ENCODE data around the gene CADPS2. TPM values are rescaled to one million over a fixed set of nuclear protein-coding genes. Genes with fewer than 3 reads are reported as not detected.

Gene CADPS2
- total and polyA plus RNA-seq, 4 donors: 16.0 to 76.7 (median 27.7) TPM

DNA sequence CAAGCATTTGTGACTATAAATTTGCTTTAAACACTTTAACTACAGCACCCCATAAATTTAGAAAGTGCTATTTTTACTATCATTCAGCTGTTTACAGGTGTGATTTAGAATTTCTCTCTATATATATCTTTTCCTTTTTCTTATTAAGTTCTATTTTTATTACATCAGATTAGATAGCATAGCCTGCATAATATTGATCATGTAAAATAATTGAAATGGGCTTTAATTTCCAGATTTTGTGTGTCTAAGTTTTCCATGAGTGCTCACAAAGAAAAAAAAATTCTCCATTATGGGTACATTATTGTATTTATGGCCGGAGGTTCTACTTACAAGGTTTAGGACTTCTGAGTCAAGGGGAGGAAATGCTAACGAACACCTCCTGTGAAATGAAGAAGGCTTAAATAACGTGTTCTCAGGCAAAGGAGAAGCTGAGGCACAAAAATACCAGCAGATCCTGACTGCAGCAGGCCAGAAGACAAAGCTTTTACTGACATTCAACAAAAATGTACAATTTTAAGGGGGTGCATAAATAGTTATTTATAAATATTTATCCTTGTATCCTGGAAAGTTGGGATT is 301.5 kb downstream of the CADPS2 start:
- TF ChIP-seq, protein P1, sequence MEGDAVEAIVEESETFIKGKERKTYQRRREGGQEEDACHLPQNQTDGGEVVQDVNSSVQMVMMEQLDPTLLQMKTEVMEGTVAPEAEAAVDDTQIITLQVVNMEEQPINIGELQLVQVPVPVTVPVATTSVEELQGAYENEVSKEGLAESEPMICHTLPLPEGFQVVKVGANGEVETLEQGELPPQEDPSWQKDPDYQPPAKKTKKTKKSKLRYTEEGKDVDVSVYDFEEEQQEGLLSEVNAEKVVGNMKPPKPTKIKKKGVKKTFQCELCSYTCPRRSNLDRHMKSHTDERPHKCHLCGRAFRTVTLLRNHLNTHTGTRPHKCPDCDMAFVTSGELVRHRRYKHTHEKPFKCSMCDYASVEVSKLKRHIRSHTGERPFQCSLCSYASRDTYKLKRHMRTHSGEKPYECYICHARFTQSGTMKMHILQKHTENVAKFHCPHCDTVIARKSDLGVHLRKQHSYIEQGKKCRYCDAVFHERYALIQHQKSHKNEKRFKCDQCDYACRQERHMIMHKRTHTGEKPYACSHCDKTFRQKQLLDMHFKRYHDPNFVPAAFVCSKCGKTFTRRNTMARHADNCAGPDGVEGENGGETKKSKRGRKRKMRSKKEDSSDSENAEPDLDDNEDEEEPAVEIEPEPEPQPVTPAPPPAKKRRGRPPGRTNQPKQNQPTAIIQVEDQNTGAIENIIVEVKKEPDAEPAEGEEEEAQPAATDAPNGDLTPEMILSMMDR (IDR thresholded peaks at IDR 0.05; ENCODE audit: control extremely low read depth, extremely low read depth): no peak
- Histone ChIP-seq H3K27ac (ENCODE audit: low read depth in 1 of 2, low read length in 1 of 2) (no peak overlapping the region), H3K36me3 (ENCODE audit: control insufficient read depth in 4 of 4, insufficient read depth in 4 of 4, low read length in 4 of 4) (peaks cover 0 to 5% (median 0%) of the 10 kb centered on the region in 4 donors), H3K27me3 (ENCODE audit: control insufficient read depth in 3 of 3, insufficient read depth in 3 of 3, low read length in 2 of 3) (no peaks in the 10 kb centered on the region), H3K9ac (ENCODE audit: insufficient read depth in 1 of 2, low read length in 2 of 2) (no peak overlapping the region), H3K4me3 (no peak overlapping the region), H3K9me3 (ENCODE audit: control insufficient read depth in 4 of 4, insufficient read depth in 3 of 4, low read length in 3 of 4) (no peaks in the 10 kb centered on the region), H3K4me1 (ENCODE audit: control insufficient read depth in 5 of 5, insufficient read depth in 5 of 5, low read length in 5 of 5) (peaks cover 0 to 8% (median 0%) of the 10 kb centered on the region in 5 donors)
- no peak for ATAC-seq (ENCODE audit: insufficient read depth, low FRiP score)
- no peak for DNase-seq
- WGBS, 2 donors: 66 to 89% methylated on average over 3 of the region's 3 CpGs

DNA sequence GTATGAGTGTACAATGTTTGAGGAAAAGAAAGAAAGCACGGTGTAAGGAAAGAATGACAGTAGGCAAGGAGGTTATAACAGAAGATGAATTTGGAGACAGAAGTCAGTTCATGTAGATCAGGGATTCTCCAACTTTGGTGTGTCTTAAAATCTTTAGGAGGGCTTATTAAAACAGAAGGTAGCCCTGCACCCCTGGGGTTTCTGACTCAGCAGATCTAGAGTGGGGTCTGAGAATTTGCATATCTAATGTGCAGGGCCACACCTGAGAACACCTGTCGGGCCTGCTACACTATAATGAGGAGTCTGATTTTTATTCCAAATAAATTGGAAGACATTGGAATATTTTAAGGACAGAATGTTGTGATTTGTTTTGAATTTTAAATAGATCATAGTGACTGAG is 307.9 kb downstream of the CADPS2 start:
- ATAC-seq (ENCODE audit: insufficient read depth, low FRiP score) (no peak), DNase-seq (no peak)
- no peaks in the 10 kb centered on the region for H3K4me1 ChIP-seq (ENCODE audit: control insufficient read depth in 5 of 5, insufficient read depth in 5 of 5, low read length in 5 of 5)
- no peak overlapping the region for H3K4me3 ChIP-seq
- WGBS, 2 donors: 89% methylated on average over 2 of the region's 2 CpGs
- peaks cover 2 to 19% (median 4%) of the 10 kb centered on the region in 4 donors for H3K36me3 ChIP-seq (ENCODE audit: control insufficient read depth in 4 of 4, insufficient read depth in 4 of 4, low read length in 4 of 4)
- TF ChIP-seq, protein P1 (IDR thresholded peaks at IDR 0.05; ENCODE audit: control extremely low read depth, extremely low read depth): no peak
- no peaks in the 10 kb centered on the region for H3K9me3 ChIP-seq (ENCODE audit: control insufficient read depth in 4 of 4, insufficient read depth in 3 of 4, low read length in 3 of 4)
- H3K27me3 ChIP-seq (ENCODE audit: control insufficient read depth in 3 of 3, insufficient read depth in 3 of 3, low read length in 2 of 3): no peaks in the 10 kb centered on the region
- H3K27ac ChIP-seq (ENCODE audit: low read depth in 1 of 2, low read length in 1 of 2): no peak overlapping the region
- no peak overlapping the region for H3K9ac ChIP-seq (ENCODE audit: insufficient read depth in 1 of 2, low read length in 2 of 2)

DNA sequence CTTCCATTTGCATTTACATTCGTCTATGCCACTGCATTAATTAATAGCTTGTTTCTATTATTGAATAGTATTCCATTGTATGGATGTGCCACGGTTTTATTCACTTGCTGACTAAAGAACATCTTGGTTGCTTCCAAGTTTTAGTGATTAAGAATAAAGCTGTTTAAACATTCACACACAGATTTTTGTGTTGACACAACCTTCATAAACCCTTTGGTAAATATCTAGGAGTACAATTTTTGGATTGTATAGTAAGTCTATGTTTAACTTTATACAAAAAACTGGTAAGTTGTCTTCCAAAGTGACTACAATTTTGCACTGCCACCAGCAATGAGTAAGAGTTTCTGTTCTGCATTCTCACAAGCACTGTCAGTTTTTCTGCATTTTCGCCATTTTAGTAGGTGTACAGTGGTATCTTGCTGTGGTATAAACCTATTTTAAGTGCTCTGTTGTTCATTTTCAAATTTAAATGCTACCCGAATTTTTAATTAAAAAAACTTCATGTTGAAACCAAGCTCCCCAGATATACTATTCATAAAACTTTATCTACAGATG is 308.7 kb downstream of the CADPS2 start:
- H3K4me1 ChIP-seq (ENCODE audit: control insufficient read depth in 5 of 5, insufficient read depth in 5 of 5, low read length in 5 of 5): no peaks in the 10 kb centered on the region
- H3K27ac ChIP-seq (ENCODE audit: low read depth in 1 of 2, low read length in 1 of 2): no peak overlapping the region
- H3K36me3 ChIP-seq (ENCODE audit: control insufficient read depth in 4 of 4, insufficient read depth in 4 of 4, low read length in 4 of 4): peaks cover 2 to 19% (median 4%) of the 10 kb centered on the region in 4 donors
- DNase-seq (no peak), ATAC-seq (ENCODE audit: insufficient read depth, low FRiP score) (no peak)
- WGBS, 2 donors: 87 to 91% methylated on average over 4 of the region's 4 CpGs
- H3K9ac ChIP-seq (ENCODE audit: insufficient read depth in 1 of 2, low read length in 2 of 2): no peak overlapping the region
- no peaks in the 10 kb centered on the region for H3K9me3 ChIP-seq (ENCODE audit: control insufficient read depth in 4 of 4, insufficient read depth in 3 of 4, low read length in 3 of 4)
- H3K27me3 ChIP-seq (ENCODE audit: control insufficient read depth in 3 of 3, insufficient read depth in 3 of 3, low read length in 2 of 3): no peaks in the 10 kb centered on the region
- no peak overlapping the region for H3K4me3 ChIP-seq
- TF ChIP-seq, protein P1 (IDR thresholded peaks at IDR 0.05; ENCODE audit: control extremely low read depth, extremely low read depth): no peak

Data from lung (tissue), 12 donors.